WTC11 (cell line): ENCODE results near the gene ZKSCAN2. TPM values are rescaled to one million over a fixed set of nuclear protein-coding genes. Genes with fewer than 3 reads are reported as not detected.
A peak's percentile ranks its signal among the peaks of the same experiment; 100 is the strongest.

Experiments
- ATAC-seq: fragments of 200-7000 bp; cut with Tn5 transposase; 2 replicates; pipeline ENCODE4 v1.10.0; 2021; ENCODE audit warnings: mild to moderate bottlenecking, moderate library complexity
- CTCF ChIA-PET: fragments of 300-600 bp; sonication (Branson Sonifier 250); formaldehyde crosslinking; loops from one replicate; lab custom pipeline; 2021; ENCODE audit warnings: antibody characterized with exemption; lab: Charles Lee
- POLR2A ChIA-PET: fragments of 350-600 bp; sonication (Branson Sonifier 250); formaldehyde crosslinking; loops from one replicate; lab custom pipeline; 2021; ENCODE audit warnings: antibody characterized with exemption; lab: Charles Lee
- DNase-seq: peaks from one replicate; pipeline ENCODE4 v3.0.0; 2021; ENCODE audit warnings: low spot score
- H3K27ac Mint-ChIP-seq: 2 replicates; pipeline ENCODE4 v1.8.0; 2021; ENCODE audit warnings: mixed read lengths
- H3K27me3 Mint-ChIP-seq: 2 replicates; pipeline ENCODE4 v1.8.0; 2021; ENCODE audit warnings: low read depth, mild to moderate bottlenecking, moderate library complexity, mixed read lengths
- H3K36me3 Mint-ChIP-seq: 2 replicates; pipeline ENCODE4 v1.8.0; 2021; ENCODE audit warnings: mixed read lengths
- H3K4me1 Mint-ChIP-seq: 2 replicates; pipeline ENCODE4 v1.8.0; 2022; ENCODE audit warnings: mixed read lengths
- H3K4me3 Mint-ChIP-seq: 2 replicates; pipeline ENCODE4 v1.8.0; 2021; ENCODE audit warnings: mild to moderate bottlenecking, moderate library complexity, mixed read lengths
- H3K9me3 Mint-ChIP-seq: 2 replicates; pipeline ENCODE4 v1.8.0; 2021; ENCODE audit warnings: mixed read lengths
- FOXJ3 ChIP-seq: sonication (generic); formaldehyde crosslinking; IDR thresholded peaks from 2 replicates; pipeline ENCODE4 v1.9.0; 2021; ENCODE audit warnings: missing genetic modification reagents, mild to moderate bottlenecking, borderline replicate concordance
- FOXP1 ChIP-seq: sonication (generic); formaldehyde crosslinking; IDR thresholded peaks from 2 replicates; pipeline ENCODE4 v1.8.0; 2022; ENCODE audit warnings: missing genetic modification reagents, mild to moderate bottlenecking, moderate library complexity, borderline replicate concordance
- MXD4 ChIP-seq: fragments of 250-450 bp; sonication (Bioruptor Pico); IDR thresholded peaks from 2 replicates; pipeline ENCODE4 v1.8.0; 2021; ENCODE audit warnings: mild to moderate bottlenecking, moderate library complexity, borderline replicate concordance
- MYBL2 ChIP-seq: sonication (generic); formaldehyde crosslinking; IDR thresholded peaks from 2 replicates; pipeline ENCODE4 v1.8.1; 2023; ENCODE audit warnings: mild to moderate bottlenecking, moderate library complexity, missing genetic modification reagents
- NFATC4 ChIP-seq: fragments of 250-450 bp; sonication (Bioruptor Pico); IDR thresholded peaks from 2 replicates; pipeline ENCODE4 v1.9.0; 2021; ENCODE audit warnings: mild to moderate bottlenecking
- SOX15 ChIP-seq: fragments of 250-450 bp; sonication (Bioruptor Pico); IDR thresholded peaks from 2 replicates; pipeline ENCODE4 v1.9.0; 2021; ENCODE audit warnings: mild to moderate bottlenecking
- SP1 ChIP-seq: sonication (generic); formaldehyde crosslinking; conservative IDR thresholded peaks from 2 replicates; pipeline ENCODE4 v1.8.1; 2022; ENCODE audit warnings: missing genetic modification reagents
- TEAD4 ChIP-seq: sonication (generic); formaldehyde crosslinking; IDR thresholded peaks from 2 replicates; pipeline ENCODE4 v1.8.0; 2022; ENCODE audit warnings: mild to moderate bottlenecking, missing genetic modification reagents
- ZNF121 ChIP-seq: sonication (generic); formaldehyde crosslinking; IDR thresholded peaks from 2 replicates; pipeline ENCODE4 v1.8.0; 2023; ENCODE audit warnings: missing genetic modification reagents
- ZNF263 ChIP-seq: sonication (generic); formaldehyde crosslinking; IDR thresholded peaks from 2 replicates; pipeline ENCODE4 v1.8.1; 2022; ENCODE audit warnings: low read depth, mild to moderate bottlenecking, moderate library complexity, missing genetic modification reagents
- ZNF317 ChIP-seq: sonication (generic); formaldehyde crosslinking; IDR thresholded peaks from 2 replicates; pipeline ENCODE4 v1.8.1; 2023; ENCODE audit warnings: low read depth, mild to moderate bottlenecking, moderate library complexity, missing genetic modification reagents, borderline replicate concordance
- total RNA-seq: library from RNA; stranded (reverse); gene quantifications from 3 replicates; pipeline ENCODE4 v1.2.3, GENCODE V29; 2021
- TF ChIP-seq, protein P1 (sequence below): fragments of 250-450 bp; sonication (Bioruptor Pico); conservative IDR thresholded peaks from 2 replicates; pipeline ENCODE4 v1.9.0; 2021; ENCODE audit warnings: mild to moderate bottlenecking
- TF ChIP-seq, protein P2 (sequence below): sonication (generic); formaldehyde crosslinking; IDR thresholded peaks from 2 replicates; pipeline ENCODE4 v1.8.1; 2022; ENCODE audit warnings: low read depth, mild to moderate bottlenecking, moderate library complexity, missing genetic modification reagents, borderline replicate concordance
- TF ChIP-seq, protein P3 (sequence below): sonication (generic); formaldehyde crosslinking; IDR thresholded peaks from 2 replicates; pipeline ENCODE4 v1.8.0; 2023; ENCODE audit warnings: missing genetic modification reagents
- TF ChIP-seq, protein P4 (sequence below): sonication (generic); formaldehyde crosslinking; IDR thresholded peaks from 2 replicates; pipeline ENCODE4 v1.8.0; 2022; ENCODE audit warnings: mild to moderate bottlenecking, missing genetic modification reagents
- TF ChIP-seq, protein P5 (sequence below): sonication (generic); formaldehyde crosslinking; IDR thresholded peaks from 2 replicates; pipeline ENCODE4 v1.8.0; 2022; ENCODE audit warnings: missing genetic modification reagents
- TF ChIP-seq, protein P6 (sequence below): sonication (generic); formaldehyde crosslinking; IDR thresholded peaks from 2 replicates; pipeline ENCODE4 v1.8.1; 2022; ENCODE audit warnings: missing genetic modification reagents, borderline replicate concordance
- TF ChIP-seq, protein P7 (sequence below): sonication (generic); formaldehyde crosslinking; IDR thresholded peaks from 2 replicates; pipeline ENCODE4 v1.8.1; 2022; ENCODE audit warnings: mild to moderate bottlenecking, missing genetic modification reagents, moderate library complexity, borderline replicate concordance

ZKSCAN2 gene
- total RNA-seq, 1 experiment from 2014 or later: 13.0 TPM

DNA sequence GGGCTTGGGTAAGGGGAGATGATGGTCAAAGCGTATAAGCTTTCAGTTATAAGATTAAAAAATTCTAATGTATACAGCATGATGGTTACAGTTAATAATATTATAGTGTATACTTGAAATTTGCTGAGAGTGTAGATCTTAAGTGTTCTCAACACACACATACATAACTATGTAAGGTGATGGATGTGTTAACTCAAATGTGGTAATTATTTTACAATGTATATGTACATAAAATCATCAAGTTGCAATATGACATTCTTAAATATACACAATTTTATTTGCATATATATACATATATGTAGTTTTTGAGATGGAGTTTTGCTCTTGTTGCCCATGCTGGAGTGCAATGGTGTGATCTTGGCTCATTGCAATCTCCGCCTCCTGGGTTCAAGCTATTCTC, 7.2 kb downstream of the ZKSCAN2 start:
- no peak for DNase-seq
- TF ChIP-seq, protein P1, sequence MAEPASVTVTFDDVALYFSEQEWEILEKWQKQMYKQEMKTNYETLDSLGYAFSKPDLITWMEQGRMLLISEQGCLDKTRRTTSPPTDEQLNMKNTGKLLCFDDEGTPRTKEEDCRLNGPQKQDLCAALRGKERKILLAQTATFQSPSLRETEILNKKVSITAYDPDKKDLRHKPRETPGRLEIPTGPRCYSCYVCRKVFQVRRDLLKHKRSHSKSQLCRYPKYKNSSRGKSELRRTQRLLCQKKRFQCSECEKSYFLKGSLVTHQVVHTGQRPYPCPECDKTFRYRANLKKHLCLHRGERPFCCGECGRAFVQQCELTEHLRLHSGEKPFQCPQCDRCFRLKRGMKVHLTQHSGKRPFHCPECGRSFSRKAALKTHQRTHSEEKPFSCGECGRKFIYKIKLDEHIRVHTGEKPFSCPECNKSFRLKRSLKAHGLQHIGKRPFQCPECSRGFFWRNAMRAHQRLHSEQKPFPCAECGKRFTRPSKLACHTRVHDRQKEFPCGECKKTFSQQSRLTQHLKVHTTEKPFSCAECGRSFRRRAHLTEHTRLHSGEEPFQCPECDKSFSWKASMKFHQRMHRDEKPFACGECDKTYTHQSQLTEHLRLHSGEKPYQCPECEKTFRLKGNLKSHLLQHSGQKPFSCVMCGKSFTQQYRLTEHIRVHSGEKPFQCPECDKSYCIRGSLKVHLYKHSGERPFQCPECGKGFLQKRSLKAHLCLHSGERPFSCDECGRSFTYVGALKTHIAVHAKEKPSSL (CRISPR knock-in tag): no peak
- no peak for TF ChIP-seq ZNF317 (CRISPR knock-in tag)
- TF ChIP-seq, protein P2, sequence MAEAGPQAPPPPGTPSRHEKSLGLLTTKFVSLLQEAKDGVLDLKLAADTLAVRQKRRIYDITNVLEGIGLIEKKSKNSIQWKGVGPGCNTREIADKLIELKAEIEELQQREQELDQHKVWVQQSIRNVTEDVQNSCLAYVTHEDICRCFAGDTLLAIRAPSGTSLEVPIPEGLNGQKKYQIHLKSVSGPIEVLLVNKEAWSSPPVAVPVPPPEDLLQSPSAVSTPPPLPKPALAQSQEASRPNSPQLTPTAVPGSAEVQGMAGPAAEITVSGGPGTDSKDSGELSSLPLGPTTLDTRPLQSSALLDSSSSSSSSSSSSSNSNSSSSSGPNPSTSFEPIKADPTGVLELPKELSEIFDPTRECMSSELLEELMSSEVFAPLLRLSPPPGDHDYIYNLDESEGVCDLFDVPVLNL (CRISPR knock-in tag): no peak
- no peak for TF ChIP-seq MXD4 (CRISPR knock-in tag)
- TF ChIP-seq, protein P3, sequence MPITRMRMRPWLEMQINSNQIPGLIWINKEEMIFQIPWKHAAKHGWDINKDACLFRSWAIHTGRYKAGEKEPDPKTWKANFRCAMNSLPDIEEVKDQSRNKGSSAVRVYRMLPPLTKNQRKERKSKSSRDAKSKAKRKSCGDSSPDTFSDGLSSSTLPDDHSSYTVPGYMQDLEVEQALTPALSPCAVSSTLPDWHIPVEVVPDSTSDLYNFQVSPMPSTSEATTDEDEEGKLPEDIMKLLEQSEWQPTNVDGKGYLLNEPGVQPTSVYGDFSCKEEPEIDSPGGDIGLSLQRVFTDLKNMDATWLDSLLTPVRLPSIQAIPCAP (CRISPR knock-in tag): no peak
- Mint-ChIP-seq H3K27ac (no peak overlapping the region), H3K4me3 (no peak overlapping the region), H3K27me3 (no peaks in the 10 kb centered on the region), H3K9me3 (peaks cover 15% of the 10 kb centered on the region), H3K36me3 (peaks cover 66% of the 10 kb centered on the region), H3K4me1 (peaks cover 4% of the 10 kb centered on the region; the same call in 1 of the 2 replicates)
- CTCF ChIA-PET: no interaction called here
- POLR2A ChIA-PET: no interaction called here
- no peak for ATAC-seq

DNA sequence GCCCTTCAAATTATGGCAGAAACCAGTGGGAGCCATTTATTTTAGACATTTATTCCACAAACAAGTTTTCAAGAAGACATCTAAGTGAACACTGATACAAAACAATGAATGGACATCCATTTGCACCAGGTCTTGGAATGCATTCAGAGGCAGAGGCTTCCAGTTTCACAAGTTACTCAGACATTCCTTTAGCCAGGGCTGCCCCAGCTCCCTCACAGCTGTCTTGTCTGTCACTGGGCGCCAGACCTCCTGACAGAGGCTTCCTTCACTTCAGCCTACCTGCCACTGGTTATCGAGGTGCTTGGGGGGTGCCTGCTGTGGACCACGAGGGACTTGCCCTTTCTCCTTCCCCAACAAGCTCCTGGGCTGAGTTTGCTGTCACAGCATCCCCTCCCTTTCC, 21.7 kb downstream of the ZKSCAN2 start:
- Mint-ChIP-seq H3K9me3 (no peaks in the 10 kb centered on the region), H3K36me3 (no peaks in the 10 kb centered on the region), H3K27me3 (no peaks in the 10 kb centered on the region), H3K27ac (no peak overlapping the region), H3K4me3 (no peak overlapping the region), H3K4me1 (0 out of 2 replicates have a peak, but pooled peaks cover 2% of the 10 kb centered on the region)
- TF ChIP-seq, protein P4, sequence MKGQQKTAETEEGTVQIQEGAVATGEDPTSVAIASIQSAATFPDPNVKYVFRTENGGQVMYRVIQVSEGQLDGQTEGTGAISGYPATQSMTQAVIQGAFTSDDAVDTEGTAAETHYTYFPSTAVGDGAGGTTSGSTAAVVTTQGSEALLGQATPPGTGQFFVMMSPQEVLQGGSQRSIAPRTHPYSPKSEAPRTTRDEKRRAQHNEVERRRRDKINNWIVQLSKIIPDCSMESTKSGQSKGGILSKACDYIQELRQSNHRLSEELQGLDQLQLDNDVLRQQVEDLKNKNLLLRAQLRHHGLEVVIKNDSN: no peak
- TF ChIP-seq FOXJ3 (CRISPR knock-in tag) (no peak), TEAD4 (CRISPR knock-in tag) (no peak), ZNF121 (no peak)
- DNase-seq (no peak), ATAC-seq (no peak)
- CTCF ChIA-PET: interaction anchor here (3.6 kb wide), 1 partner anchor 11 kb away, joined by 31 read pairs; no protein-coding TSS in a partner anchor
- POLR2A ChIA-PET: interaction anchor here (0.6 kb wide), 1 partner anchor 365 kb away, joined by 7 read pairs; no protein-coding TSS in a partner anchor

DNA sequence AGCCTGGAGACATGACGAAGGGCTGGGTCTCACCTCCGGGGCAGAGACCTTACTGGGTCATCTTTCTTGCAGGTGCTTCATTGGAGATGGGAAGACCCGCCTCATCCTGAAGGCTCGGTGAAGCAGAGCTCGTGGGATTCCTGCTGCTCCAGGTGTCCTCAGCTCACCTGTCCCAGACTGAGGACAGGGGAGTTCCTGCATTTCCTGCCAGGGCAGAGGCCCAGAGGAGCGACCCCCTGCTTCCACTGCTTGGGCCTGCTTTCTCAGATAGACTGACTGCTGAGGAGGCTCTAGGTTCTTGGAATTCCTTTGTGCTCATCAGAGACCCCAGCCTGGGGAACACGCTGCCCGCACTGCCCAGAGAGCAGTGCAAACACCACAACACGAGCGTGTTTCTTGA, 29.3 kb downstream of the ZKSCAN2 start:
- H3K27me3 Mint-ChIP-seq: no peaks in the 10 kb centered on the region
- DNase-seq: peak; percentile 22
- TF ChIP-seq, protein P5, sequence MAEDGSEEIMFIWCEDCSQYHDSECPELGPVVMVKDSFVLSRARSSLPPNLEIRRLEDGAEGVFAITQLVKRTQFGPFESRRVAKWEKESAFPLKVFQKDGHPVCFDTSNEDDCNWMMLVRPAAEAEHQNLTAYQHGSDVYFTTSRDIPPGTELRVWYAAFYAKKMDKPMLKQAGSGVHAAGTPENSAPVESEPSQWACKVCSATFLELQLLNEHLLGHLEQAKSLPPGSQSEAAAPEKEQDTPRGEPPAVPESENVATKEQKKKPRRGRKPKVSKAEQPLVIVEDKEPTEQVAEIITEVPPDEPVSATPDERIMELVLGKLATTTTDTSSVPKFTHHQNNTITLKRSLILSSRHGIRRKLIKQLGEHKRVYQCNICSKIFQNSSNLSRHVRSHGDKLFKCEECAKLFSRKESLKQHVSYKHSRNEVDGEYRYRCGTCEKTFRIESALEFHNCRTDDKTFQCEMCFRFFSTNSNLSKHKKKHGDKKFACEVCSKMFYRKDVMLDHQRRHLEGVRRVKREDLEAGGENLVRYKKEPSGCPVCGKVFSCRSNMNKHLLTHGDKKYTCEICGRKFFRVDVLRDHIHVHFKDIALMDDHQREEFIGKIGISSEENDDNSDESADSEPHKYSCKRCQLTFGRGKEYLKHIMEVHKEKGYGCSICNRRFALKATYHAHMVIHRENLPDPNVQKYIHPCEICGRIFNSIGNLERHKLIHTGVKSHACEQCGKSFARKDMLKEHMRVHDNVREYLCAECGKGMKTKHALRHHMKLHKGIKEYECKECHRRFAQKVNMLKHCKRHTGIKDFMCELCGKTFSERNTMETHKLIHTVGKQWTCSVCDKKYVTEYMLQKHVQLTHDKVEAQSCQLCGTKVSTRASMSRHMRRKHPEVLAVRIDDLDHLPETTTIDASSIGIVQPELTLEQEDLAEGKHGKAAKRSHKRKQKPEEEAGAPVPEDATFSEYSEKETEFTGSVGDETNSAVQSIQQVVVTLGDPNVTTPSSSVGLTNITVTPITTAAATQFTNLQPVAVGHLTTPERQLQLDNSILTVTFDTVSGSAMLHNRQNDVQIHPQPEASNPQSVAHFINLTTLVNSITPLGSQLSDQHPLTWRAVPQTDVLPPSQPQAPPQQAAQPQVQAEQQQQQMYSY (CRISPR knock-in tag): no peak
- no peak for TF ChIP-seq NFATC4 (CRISPR knock-in tag)
- TF ChIP-seq FOXP1: no peak
- TF ChIP-seq TEAD4 (CRISPR knock-in tag): no peak
- no peak for TF ChIP-seq SOX15
- TF ChIP-seq ZNF263 (CRISPR knock-in tag): no peak
- TF ChIP-seq SP1: no peak
- TF ChIP-seq, protein P6, sequence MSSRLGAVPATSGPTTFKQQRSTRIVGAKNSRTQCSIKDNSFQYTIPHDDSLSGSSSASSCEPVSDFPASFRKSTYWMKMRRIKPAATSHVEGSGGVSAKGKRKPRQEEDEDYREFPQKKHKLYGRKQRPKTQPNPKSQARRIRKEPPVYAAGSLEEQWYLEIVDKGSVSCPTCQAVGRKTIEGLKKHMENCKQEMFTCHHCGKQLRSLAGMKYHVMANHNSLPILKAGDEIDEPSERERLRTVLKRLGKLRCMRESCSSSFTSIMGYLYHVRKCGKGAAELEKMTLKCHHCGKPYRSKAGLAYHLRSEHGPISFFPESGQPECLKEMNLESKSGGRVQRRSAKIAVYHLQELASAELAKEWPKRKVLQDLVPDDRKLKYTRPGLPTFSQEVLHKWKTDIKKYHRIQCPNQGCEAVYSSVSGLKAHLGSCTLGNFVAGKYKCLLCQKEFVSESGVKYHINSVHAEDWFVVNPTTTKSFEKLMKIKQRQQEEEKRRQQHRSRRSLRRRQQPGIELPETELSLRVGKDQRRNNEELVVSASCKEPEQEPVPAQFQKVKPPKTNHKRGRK (CRISPR knock-in tag): no peak
- TF ChIP-seq, protein P7, sequence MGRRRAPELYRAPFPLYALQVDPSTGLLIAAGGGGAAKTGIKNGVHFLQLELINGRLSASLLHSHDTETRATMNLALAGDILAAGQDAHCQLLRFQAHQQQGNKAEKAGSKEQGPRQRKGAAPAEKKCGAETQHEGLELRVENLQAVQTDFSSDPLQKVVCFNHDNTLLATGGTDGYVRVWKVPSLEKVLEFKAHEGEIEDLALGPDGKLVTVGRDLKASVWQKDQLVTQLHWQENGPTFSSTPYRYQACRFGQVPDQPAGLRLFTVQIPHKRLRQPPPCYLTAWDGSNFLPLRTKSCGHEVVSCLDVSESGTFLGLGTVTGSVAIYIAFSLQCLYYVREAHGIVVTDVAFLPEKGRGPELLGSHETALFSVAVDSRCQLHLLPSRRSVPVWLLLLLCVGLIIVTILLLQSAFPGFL (CRISPR knock-in tag): no peak
- no peak for TF ChIP-seq MYBL2 (CRISPR knock-in tag)

More for the DNA sequence above, 29.3 kb downstream of the ZKSCAN2 start:
- ATAC-seq: peak; percentile 46
- peaks cover 5% of the 10 kb centered on the region for H3K4me1 Mint-ChIP-seq
- 0 out of 2 replicates have a peak overlapping the region, but pooled peaks have one; percentile 57 for H3K27ac Mint-ChIP-seq
- CTCF ChIA-PET: interaction anchor here (0.7 kb wide), 1 partner anchor 161 kb away, joined by 3 read pairs; no protein-coding TSS in a partner anchor
- POLR2A ChIA-PET: no interaction called here
- H3K36me3 Mint-ChIP-seq: no peaks in the 10 kb centered on the region
- no peaks in the 10 kb centered on the region for H3K9me3 Mint-ChIP-seq
- H3K4me3 Mint-ChIP-seq: no peak overlapping the region
